Immature natural killer cell (primary cell): Measurements from ENCODE around the gene CMTM8. TPM values are rescaled to one million over a fixed set of nuclear protein-coding genes. Genes with fewer than 3 reads are reported as not detected.

ENCODE experiments used
- DNase-seq, 3 donors: peaks; one replicate each; pipeline ENCODE4 v3.0.0; 2022; ENCODE audit warnings: mixed read lengths in 1 of 3
- H3K27ac Mint-ChIP-seq, 6 donors: one replicate each; pipeline ENCODE4 v1.8.0; 2020; ENCODE audit warnings: mixed read lengths in 6 of 6, mild to moderate bottlenecking in 5 of 6, inconsistent platforms in 4 of 6, moderate library complexity in 3 of 6
- H3K27me3 Mint-ChIP-seq, 3 donors: one replicate each; pipeline ENCODE4 v1.8.0; 2020 to 2021; ENCODE audit warnings: low read depth in 3 of 3, mild to moderate bottlenecking in 3 of 3, mixed read lengths in 3 of 3, moderate library complexity in 3 of 3, inconsistent platforms in 1 of 3
- H3K36me3 Mint-ChIP-seq, 3 donors: one replicate each; pipeline ENCODE4 v1.8.0; 2020; ENCODE audit warnings: mixed read lengths in 3 of 3, inconsistent platforms in 2 of 3, mild to moderate bottlenecking in 2 of 3
- H3K4me1 Mint-ChIP-seq, 2 donors: one replicate each; pipeline ENCODE4 v1.8.0; 2020; ENCODE audit warnings: inconsistent platforms in 2 of 2, mild to moderate bottlenecking in 2 of 2, mixed read lengths in 2 of 2, moderate library complexity in 1 of 2
- H3K4me3 Mint-ChIP-seq, 5 donors: one replicate each; pipeline ENCODE4 v1.8.0; 2020; ENCODE audit warnings: mild to moderate bottlenecking in 5 of 5, mixed read lengths in 5 of 5, inconsistent platforms in 3 of 5, moderate library complexity in 3 of 5
- H3K9me3 Mint-ChIP-seq, 6 donors: one replicate each; pipeline ENCODE4 v1.8.0; 2020; ENCODE audit warnings: mild to moderate bottlenecking in 6 of 6, mixed read lengths in 6 of 6, inconsistent platforms in 4 of 6, moderate library complexity in 3 of 6
- polyA plus RNA-seq, 3 donors: library from polyadenylated mRNA; unstranded; fragments of 300-500 nt; fragmentation: Illumina TruSeq; gene quantifications; one replicate each; pipeline ENCODE4 v1.2.3, GENCODE V29; 2021

Gene CMTM8
- polyA plus RNA-seq, 3 donors from 2014 or later, result 1.8 to 2.0 TPM; not detected in 1

DNA sequence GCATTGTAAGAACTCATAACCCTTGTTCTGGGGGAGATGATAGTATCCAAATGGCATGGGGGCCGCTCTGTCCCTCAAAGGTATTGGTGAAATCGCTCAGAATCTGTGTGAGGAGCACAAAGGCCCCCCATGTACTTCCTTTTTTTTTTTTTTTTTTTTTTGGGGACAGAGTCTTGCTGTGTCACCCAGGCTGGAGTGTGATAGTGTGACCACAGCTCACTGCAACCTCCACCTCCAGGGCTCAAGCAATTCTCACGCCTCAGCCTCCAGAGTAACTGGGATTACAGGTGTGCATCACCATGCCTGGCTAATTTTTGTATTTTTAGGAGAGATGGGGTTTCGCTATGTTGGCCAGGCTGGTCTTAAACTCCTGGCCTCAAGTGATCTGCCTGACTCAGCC is 37.0 kb downstream of the CMTM8 start:
- no peaks in the 10 kb centered on the region for H3K9me3 Mint-ChIP-seq
- H3K4me3 Mint-ChIP-seq, result no peak overlapping the region
- H3K4me1 Mint-ChIP-seq, result no peaks in the 10 kb centered on the region
- H3K36me3 Mint-ChIP-seq, result no peaks in the 10 kb centered on the region
- DNase-seq, result no peak
- H3K27ac Mint-ChIP-seq, result no peak overlapping the region
- H3K27me3 Mint-ChIP-seq, result peaks cover 2 to 11% (median 2%) of the 10 kb centered on the region in 3 donors

- no peak overlapping the region for H3K27ac Mint-ChIP-seq
- no peaks in the 10 kb centered on the region for H3K9me3 Mint-ChIP-seq
- H3K27me3 Mint-ChIP-seq, result peaks cover 2 to 11% (median 5%) of the 10 kb centered on the region in 3 donors
- no peaks in the 10 kb centered on the region for H3K36me3 Mint-ChIP-seq
- DNase-seq, result no peak
- no peaks in the 10 kb centered on the region for H3K4me1 Mint-ChIP-seq
- H3K4me3 Mint-ChIP-seq, result no peak overlapping the region
These were observed 37.9 kb downstream of the CMTM8 start for GRCh38 chr3:32276279-32276841.

- DNase-seq, result no peak
- no peaks in the 10 kb centered on the region for H3K4me1 Mint-ChIP-seq
- H3K9me3 Mint-ChIP-seq, result no peaks in the 10 kb centered on the region
- H3K4me3 Mint-ChIP-seq, result no peak overlapping the region
- H3K27me3 Mint-ChIP-seq, result peaks cover 2 to 11% (median 8%) of the 10 kb centered on the region in 3 donors
- H3K27ac Mint-ChIP-seq, result no peak overlapping the region
- H3K36me3 Mint-ChIP-seq, result no peaks in the 10 kb centered on the region
These were observed 40.2 kb downstream of the CMTM8 start for GRCh38 chr3:32278714-32279113.

DNA sequence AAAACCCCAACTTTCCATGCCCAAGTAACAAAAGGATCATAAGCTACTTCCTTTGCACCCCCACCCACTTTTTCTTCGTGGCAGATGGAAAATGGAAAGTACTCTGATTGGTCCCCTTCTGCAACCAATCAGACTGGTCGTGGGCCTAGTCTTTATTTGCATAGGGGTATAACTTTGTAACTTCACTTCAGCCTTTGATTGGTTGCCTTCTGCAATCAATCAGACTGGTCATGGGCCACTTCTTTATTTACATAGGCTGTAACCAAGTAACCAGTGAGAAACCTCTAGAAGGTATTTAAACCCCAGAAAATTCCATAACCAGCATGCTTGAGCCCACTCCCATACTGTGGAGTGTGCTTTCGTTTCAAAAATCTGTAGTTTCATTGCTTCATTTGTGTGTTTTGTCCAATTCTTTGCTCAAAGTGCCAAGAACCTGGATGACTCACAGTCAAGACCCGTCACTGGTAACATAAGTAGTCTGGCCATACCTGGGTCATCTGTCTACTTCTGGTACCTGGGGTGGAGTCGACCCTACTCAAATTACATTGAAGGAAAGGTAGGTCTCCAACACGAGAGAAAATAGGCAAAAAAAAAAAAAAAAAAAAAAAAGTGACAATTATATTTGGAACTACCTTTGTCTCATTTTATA is 41.9 kb downstream of the CMTM8 start:
- H3K27me3 Mint-ChIP-seq, result peaks cover 2 to 8% (median 8%) of the 10 kb centered on the region in 3 donors
- no peak overlapping the region for H3K27ac Mint-ChIP-seq
- H3K4me1 Mint-ChIP-seq, result peaks cover 0 to under 1% of the 10 kb centered on the region in 2 donors
- no peaks in the 10 kb centered on the region for H3K9me3 Mint-ChIP-seq
- DNase-seq, result no peak
- H3K36me3 Mint-ChIP-seq, result no peaks in the 10 kb centered on the region
- H3K4me3 Mint-ChIP-seq, result no peak overlapping the region

DNA sequence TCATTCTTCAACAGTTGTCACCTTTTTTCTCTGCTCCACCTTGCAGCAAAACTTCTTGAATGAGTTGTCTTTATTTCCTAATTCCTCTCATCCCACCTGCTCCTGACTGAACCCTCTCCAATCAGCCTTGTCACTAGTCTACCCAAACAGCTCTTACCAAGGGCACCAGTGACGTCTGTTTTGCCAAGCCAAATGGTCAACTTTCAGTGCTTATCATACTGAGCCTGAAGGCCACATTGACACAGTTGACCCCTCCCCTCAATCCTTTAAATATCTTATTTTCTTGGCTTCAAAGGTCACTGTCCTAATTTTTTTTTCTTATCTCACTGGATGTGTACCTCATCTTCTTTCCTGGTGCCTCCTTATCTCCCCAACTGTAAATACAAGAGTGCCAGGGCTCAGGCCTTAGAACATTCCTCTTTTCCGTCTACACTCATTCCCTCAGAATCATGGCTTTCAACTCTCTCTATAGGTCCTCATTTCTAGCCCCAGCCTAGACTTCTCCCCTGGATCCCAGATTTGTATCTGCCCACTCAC is 43.2 kb downstream of the CMTM8 start:
- peaks cover 11 to 13% of the 10 kb centered on the region in 2 donors for H3K4me1 Mint-ChIP-seq
- peaks cover 0 to 6% (median 6%) of the 10 kb centered on the region in 3 donors for H3K27me3 Mint-ChIP-seq
- no peaks in the 10 kb centered on the region for H3K36me3 Mint-ChIP-seq
- H3K4me3 Mint-ChIP-seq, result no peak overlapping the region
- no peak for DNase-seq
- H3K9me3 Mint-ChIP-seq, result no peaks in the 10 kb centered on the region
- H3K27ac Mint-ChIP-seq, result no peak overlapping the region

DNA sequence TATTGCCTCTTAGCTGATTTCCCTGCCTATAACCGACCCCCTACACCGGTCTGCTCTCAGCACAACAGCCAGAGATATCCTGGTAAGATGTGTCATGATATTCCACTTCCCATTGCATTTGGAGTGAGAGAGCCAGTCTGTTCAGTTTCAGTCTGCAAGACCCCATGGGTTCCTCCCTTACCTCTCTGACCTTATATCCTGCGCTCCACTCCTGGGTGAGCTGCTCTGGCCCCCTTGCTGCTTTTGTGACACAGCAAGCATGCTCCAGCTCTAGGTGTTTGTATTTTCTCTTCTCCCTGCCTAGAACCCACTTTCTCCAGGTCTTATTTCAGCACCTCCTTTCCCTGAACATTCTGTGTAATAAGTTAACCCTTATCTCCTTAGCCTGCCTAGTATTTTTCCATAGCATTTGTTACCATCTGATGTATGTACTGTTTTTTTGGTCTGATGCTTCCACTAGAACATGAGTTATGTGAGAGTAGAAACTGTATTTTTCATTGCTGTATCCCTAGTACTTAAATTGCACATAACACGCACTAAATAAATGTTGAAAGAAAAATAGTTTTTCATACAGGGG is 44.2 kb downstream of the CMTM8 start:
- Mint-ChIP-seq H3K4me1 (peaks cover 11 to 17% of the 10 kb centered on the region in 2 donors), H3K27ac (no peak overlapping the region), H3K36me3 (no peaks in the 10 kb centered on the region), H3K9me3 (no peaks in the 10 kb centered on the region), H3K27me3 (peaks cover 0 to 6% (median 3%) of the 10 kb centered on the region in 3 donors), H3K4me3 (no peak overlapping the region)
- no peak for DNase-seq

- Mint-ChIP-seq H3K4me1 (peaks cover 11 to 17% of the 10 kb centered on the region in 2 donors), H3K27ac (no peak overlapping the region), H3K4me3 (no peak overlapping the region), H3K9me3 (no peaks in the 10 kb centered on the region), H3K36me3 (no peaks in the 10 kb centered on the region), H3K27me3 (peaks cover 0 to 6% (median 3%) of the 10 kb centered on the region in 3 donors)
- DNase-seq, result no peak
These were observed 44.8 kb downstream of the CMTM8 start for GRCh38 chr3:32283304-32283703.

DNA sequence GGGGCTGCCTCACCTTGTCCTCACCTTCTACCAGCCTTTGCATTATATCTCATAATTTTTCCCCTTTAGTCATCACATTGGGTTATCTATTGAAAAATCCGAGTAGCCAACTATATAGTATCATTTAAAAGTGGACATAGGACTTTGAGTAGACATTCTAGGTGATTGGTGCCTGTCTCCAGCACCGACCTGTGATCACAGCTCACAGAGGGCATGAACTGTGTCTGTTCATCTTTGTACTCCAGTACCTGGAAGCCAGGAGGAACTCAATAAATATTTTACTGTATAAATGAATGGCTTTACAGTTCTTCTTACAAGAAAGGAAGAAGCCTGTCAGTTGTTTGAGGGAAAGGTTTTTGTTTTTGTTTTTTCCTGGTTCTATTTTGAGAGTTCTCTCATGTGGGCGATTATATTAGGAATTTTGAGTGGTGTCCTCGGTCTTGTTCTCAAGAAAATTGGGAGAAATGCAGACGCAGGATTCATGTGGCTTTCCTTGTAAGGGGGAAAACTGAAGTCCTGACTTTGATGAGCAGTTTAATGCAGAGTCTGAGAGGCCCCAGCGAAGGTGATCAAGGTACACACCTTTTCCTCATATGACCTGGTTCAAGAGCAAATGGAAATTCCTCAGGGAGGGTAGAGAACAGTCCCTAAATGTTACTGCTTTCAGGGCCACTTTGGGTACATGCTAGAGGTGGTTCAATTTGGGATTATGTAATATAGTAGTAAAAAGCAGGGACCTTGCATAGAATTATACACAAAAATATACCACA is 46.1 kb downstream of the CMTM8 start:
- Mint-ChIP-seq H3K4me1 (peaks cover 22 to 28% of the 10 kb centered on the region in 2 donors), H3K9me3 (no peaks in the 10 kb centered on the region), H3K27ac (peak overlapping the region in 2 of 6 donors; percentile 12 to 18), H3K4me3 (no peak overlapping the region), H3K27me3 (peaks cover 0 to 6% (median 2%) of the 10 kb centered on the region in 3 donors), H3K36me3 (no peaks in the 10 kb centered on the region)
- no peak for DNase-seq

GRCh38 chr3:32285891-32286290 is 47.4 kb downstream of the CMTM8 start:
- Mint-ChIP-seq H3K9me3 (no peaks in the 10 kb centered on the region), H3K36me3 (no peaks in the 10 kb centered on the region), H3K27ac (peak overlapping the region in 5 of 6 donors; percentile 44 to 79 (median 72)), H3K4me1 (peaks cover 22 to 28% of the 10 kb centered on the region in 2 donors), H3K4me3 (peak overlapping the region in 4 of 5 donors; percentile 2 to 71 (median 14)), H3K27me3 (peaks cover 0 to 4% (median 2%) of the 10 kb centered on the region in 3 donors)
- DNase-seq, result no peak

DNA sequence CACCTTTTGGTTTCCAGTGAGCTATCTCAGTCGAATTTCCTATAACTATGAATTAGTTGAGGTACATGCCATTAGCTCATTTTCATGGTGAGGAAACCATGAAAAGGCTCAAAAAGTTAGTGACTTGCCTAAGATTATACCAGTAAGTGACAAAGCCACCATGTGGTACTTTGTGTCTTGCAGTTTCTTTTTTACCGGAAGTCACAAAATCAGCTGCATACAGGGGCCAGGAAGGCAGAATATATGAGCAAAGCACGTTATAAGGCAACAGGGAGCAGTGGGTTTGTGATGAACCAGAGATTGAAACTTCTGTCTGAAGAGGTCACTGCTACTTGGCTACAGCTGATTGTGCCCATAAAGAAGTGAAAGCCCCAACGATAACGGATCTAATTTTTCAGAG is 50.3 kb downstream of the CMTM8 start:
- Mint-ChIP-seq H3K4me3 (peak overlapping the region in 3 of 5 donors; percentile 21 to 59 (median 46)), H3K36me3 (no peaks in the 10 kb centered on the region), H3K9me3 (no peaks in the 10 kb centered on the region), H3K27ac (peak overlapping the region; percentile 80 to 88 (median 82)), H3K4me1 (peaks cover 22 to 28% of the 10 kb centered on the region in 2 donors), H3K27me3 (peaks cover 0 to 2% (median 2%) of the 10 kb centered on the region in 3 donors)
- DNase-seq, result peak; percentile 19 to 32 (median 23)

- no peak overlapping the region for H3K27ac Mint-ChIP-seq
These were observed 52.1 kb downstream of the CMTM8 start for GRCh38 chr3:32290619-32291018.

GRCh38 chr3:32292085-32292796 is 53.8 kb downstream of the CMTM8 start:
- no peak for DNase-seq
- Mint-ChIP-seq H3K4me3 (no peak overlapping the region), H3K27ac (no peak overlapping the region)

More at GRCh38 chr3:32290619-32291018, 52.1 kb downstream of the CMTM8 start:
- Mint-ChIP-seq H3K36me3 (no peaks in the 10 kb centered on the region), H3K27me3 (peaks cover 0 to 2% (median 2%) of the 10 kb centered on the region in 3 donors), H3K9me3 (no peaks in the 10 kb centered on the region), H3K4me1 (peaks cover 20 to 25% of the 10 kb centered on the region in 2 donors), H3K4me3 (no peak overlapping the region)
- no peak for DNase-seq

DNA sequence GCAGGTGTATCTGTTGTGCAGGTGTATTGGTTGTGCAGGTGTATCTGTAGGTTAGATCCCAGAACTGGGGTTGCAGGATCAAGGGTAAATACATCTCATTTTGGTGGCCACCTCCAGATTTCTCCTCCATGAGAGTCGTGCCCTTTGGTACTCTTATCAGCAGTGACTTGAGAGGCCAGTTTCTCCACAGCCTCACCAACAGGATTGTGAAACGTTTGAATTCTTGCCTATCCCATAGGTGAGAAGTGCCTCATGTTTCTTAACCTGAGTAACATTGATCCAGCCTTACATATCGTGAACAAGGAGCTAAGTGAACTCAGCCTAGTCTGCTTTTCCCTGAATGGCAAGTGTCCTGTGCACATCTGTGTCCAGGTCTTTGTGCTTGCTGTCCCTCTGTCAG is 55.4 kb downstream of the CMTM8 start:
- DNase-seq, result no peak
- Mint-ChIP-seq H3K36me3 (no peaks in the 10 kb centered on the region), H3K27me3 (peaks cover 0 to 2% (median 0%) of the 10 kb centered on the region in 3 donors), H3K4me3 (no peak overlapping the region), H3K9me3 (no peaks in the 10 kb centered on the region), H3K27ac (no peak overlapping the region), H3K4me1 (peaks cover 9 to 11% of the 10 kb centered on the region in 2 donors)

More at GRCh38 chr3:32292085-32292796, 53.8 kb downstream of the CMTM8 start:
- Mint-ChIP-seq H3K36me3 (no peaks in the 10 kb centered on the region), H3K4me1 (peaks cover 14 to 16% of the 10 kb centered on the region in 2 donors), H3K9me3 (no peaks in the 10 kb centered on the region), H3K27me3 (peaks cover 0 to 2% (median 2%) of the 10 kb centered on the region in 3 donors)
